Measurements from ENCODE around the gene GSK3B. TPM values are rescaled to one million over a fixed set of nuclear protein-coding genes. Genes with fewer than 3 reads are reported as not detected.
A peak's percentile ranks its signal among the peaks of the same experiment; 100 is the strongest.

Gene GSK3B
- total and polyA plus RNA-seq, 4 donors = 11.0 to 64.9 (median 30.6) TPM

DNA sequence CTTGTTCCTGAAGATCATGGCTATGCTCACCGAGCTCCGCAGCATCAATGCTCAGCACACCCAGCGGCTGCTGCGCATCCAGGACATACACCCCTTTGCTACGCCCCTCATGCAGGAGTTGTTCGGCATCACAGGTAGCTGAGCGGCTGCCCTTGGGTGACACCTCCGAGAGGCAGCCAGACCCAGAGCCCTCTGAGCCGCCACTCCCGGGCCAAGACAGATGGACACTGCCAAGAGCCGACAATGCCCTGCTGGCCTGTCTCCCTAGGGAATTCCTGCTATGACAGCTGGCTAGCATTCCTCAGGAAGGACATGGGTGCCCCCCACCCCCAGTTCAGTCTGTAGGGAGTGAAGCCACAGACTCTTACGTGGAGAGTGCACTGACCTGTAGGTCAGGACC is 277.2 kb downstream of the GSK3B start:
- no peak for DNase-seq

GRCh38 chr3:119815716-119816115 is 278.5 kb downstream of the GSK3B start:
- Histone ChIP-seq H3K27me3 (ENCODE audit: control insufficient read depth in 3 of 3, insufficient read depth in 3 of 3, low read length in 2 of 3) (no peaks in the 10 kb centered on the region), H3K9ac (ENCODE audit: insufficient read depth in 1 of 2, low read length in 2 of 2) (no peak overlapping the region), H3K27ac (ENCODE audit: low read depth in 1 of 2, low read length in 1 of 2) (no peak overlapping the region), H3K4me1 (ENCODE audit: control insufficient read depth in 5 of 5, insufficient read depth in 5 of 5, low read length in 5 of 5) (no peaks in the 10 kb centered on the region), H3K9me3 (ENCODE audit: control insufficient read depth in 4 of 4, insufficient read depth in 3 of 4, low read length in 3 of 4) (no peaks in the 10 kb centered on the region), H3K4me3 (no peak overlapping the region), H3K36me3 (ENCODE audit: control insufficient read depth in 4 of 4, insufficient read depth in 4 of 4, low read length in 4 of 4) (no peaks in the 10 kb centered on the region)
- ATAC-seq (ENCODE audit: insufficient read depth, low FRiP score) = no peak
- TF ChIP-seq, protein P1, sequence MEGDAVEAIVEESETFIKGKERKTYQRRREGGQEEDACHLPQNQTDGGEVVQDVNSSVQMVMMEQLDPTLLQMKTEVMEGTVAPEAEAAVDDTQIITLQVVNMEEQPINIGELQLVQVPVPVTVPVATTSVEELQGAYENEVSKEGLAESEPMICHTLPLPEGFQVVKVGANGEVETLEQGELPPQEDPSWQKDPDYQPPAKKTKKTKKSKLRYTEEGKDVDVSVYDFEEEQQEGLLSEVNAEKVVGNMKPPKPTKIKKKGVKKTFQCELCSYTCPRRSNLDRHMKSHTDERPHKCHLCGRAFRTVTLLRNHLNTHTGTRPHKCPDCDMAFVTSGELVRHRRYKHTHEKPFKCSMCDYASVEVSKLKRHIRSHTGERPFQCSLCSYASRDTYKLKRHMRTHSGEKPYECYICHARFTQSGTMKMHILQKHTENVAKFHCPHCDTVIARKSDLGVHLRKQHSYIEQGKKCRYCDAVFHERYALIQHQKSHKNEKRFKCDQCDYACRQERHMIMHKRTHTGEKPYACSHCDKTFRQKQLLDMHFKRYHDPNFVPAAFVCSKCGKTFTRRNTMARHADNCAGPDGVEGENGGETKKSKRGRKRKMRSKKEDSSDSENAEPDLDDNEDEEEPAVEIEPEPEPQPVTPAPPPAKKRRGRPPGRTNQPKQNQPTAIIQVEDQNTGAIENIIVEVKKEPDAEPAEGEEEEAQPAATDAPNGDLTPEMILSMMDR (IDR thresholded peaks at IDR 0.05; ENCODE audit: control extremely low read depth, extremely low read depth) = no peak
- DNase-seq = no peak
- WGBS, 2 donors = 86 to 91% methylated on average over 8 of the region's 8 CpGs

More for the DNA sequence above, 277.2 kb downstream of the GSK3B start:
- Histone ChIP-seq H3K36me3 (ENCODE audit: control insufficient read depth in 4 of 4, insufficient read depth in 4 of 4, low read length in 4 of 4) (no peaks in the 10 kb centered on the region), H3K27ac (ENCODE audit: low read depth in 1 of 2, low read length in 1 of 2) (no peak overlapping the region), H3K9ac (ENCODE audit: insufficient read depth in 1 of 2, low read length in 2 of 2) (no peak overlapping the region), H3K4me3 (no peak overlapping the region), H3K4me1 (ENCODE audit: control insufficient read depth in 5 of 5, insufficient read depth in 5 of 5, low read length in 5 of 5) (no peaks in the 10 kb centered on the region), H3K27me3 (ENCODE audit: control insufficient read depth in 3 of 3, insufficient read depth in 3 of 3, low read length in 2 of 3) (no peaks in the 10 kb centered on the region), H3K9me3 (ENCODE audit: control insufficient read depth in 4 of 4, insufficient read depth in 3 of 4, low read length in 3 of 4) (no peaks in the 10 kb centered on the region)
- 87 to 90% methylated on average over 12 of the region's 12 CpGs for WGBS, 2 donors
- TF ChIP-seq, protein P1 (IDR thresholded peaks at IDR 0.05; ENCODE audit: control extremely low read depth, extremely low read depth) = no peak
- ATAC-seq (ENCODE audit: insufficient read depth, low FRiP score) = no peak

GRCh38 chr3:119812491-119813058 is 281.7 kb downstream of the GSK3B start:
- Histone ChIP-seq H3K27me3 (ENCODE audit: control insufficient read depth in 3 of 3, insufficient read depth in 3 of 3, low read length in 2 of 3) (no peaks in the 10 kb centered on the region), H3K27ac (ENCODE audit: low read depth in 1 of 2, low read length in 1 of 2) (no peak overlapping the region), H3K9ac (ENCODE audit: insufficient read depth in 1 of 2, low read length in 2 of 2) (no peak overlapping the region), H3K4me3 (no peak overlapping the region), H3K36me3 (ENCODE audit: control insufficient read depth in 4 of 4, insufficient read depth in 4 of 4, low read length in 4 of 4) (no peaks in the 10 kb centered on the region), H3K9me3 (ENCODE audit: control insufficient read depth in 4 of 4, insufficient read depth in 3 of 4, low read length in 3 of 4) (no peaks in the 10 kb centered on the region), H3K4me1 (ENCODE audit: control insufficient read depth in 5 of 5, insufficient read depth in 5 of 5, low read length in 5 of 5) (peaks cover 0 to 5% (median 2%) of the 10 kb centered on the region in 5 donors)
- TF ChIP-seq, protein P1 (IDR thresholded peaks at IDR 0.05; ENCODE audit: control extremely low read depth, extremely low read depth) = no peak
- 88 to 96% methylated on average over 8 of the region's 8 CpGs for WGBS, 2 donors
- ATAC-seq (ENCODE audit: insufficient read depth, low FRiP score) (no peak), DNase-seq (no peak)

GRCh38 chr3:119810018-119810435 is 284.2 kb downstream of the GSK3B start:
- Histone ChIP-seq H3K9ac (ENCODE audit: insufficient read depth in 1 of 2, low read length in 2 of 2) (peak overlapping the region in 1 of 2 donors; percentile 33), H3K4me3 (peak overlapping the region; percentile 12), H3K27ac (ENCODE audit: low read depth in 1 of 2, low read length in 1 of 2) (no peak overlapping the region), H3K27me3 (ENCODE audit: control insufficient read depth in 3 of 3, insufficient read depth in 3 of 3, low read length in 2 of 3) (no peaks in the 10 kb centered on the region), H3K9me3 (ENCODE audit: control insufficient read depth in 4 of 4, insufficient read depth in 3 of 4, low read length in 3 of 4) (no peaks in the 10 kb centered on the region), H3K4me1 (ENCODE audit: control insufficient read depth in 5 of 5, insufficient read depth in 5 of 5, low read length in 5 of 5) (peaks cover 0 to 5% (median 2%) of the 10 kb centered on the region in 5 donors), H3K36me3 (ENCODE audit: control insufficient read depth in 4 of 4, insufficient read depth in 4 of 4, low read length in 4 of 4) (no peaks in the 10 kb centered on the region)
- peak; percentile 41 for ATAC-seq (ENCODE audit: insufficient read depth, low FRiP score)
- 1% methylated on average over 33 of the region's 33 CpGs for WGBS, 2 donors
- peak in 2 of 3 donors; percentile 42 to 49 for DNase-seq
- TF ChIP-seq, protein P1 (IDR thresholded peaks at IDR 0.05; ENCODE audit: control extremely low read depth, extremely low read depth) = no peak
